ENCODE data around the gene FOXK1.

GRCh38 chr7:4798706-4799235, 116.7 kb downstream of the FOXK1 start:
- TF ChIP-seq CTCF (IDR thresholded peaks at IDR 0.05): no peak
- no peak for TF ChIP-seq ZFX (IDR thresholded peaks at IDR 0.05; ENCODE audit: borderline replicate concordance)

Measured in 22Rv1 (cell line).